K562 (cell line): ENCODE measurements around the gene PRKACA. TPM values are rescaled to one million over a fixed set of nuclear protein-coding genes. Genes with fewer than 3 reads are reported as not detected.

Experiments used
- CC2D1A ChIP-seq: fragments of 450-650 bp; IDR thresholded peaks from 2 replicates; pipeline ENCODE4 v1.6.1; 2017; ENCODE audit warnings: mild to moderate bottlenecking
- KLF16 ChIP-seq: IDR thresholded peaks from 2 replicates; pipeline ENCODE4 v1.6.1; 2016; ENCODE audit warnings: antibody characterized with exemption
- MEIS2 ChIP-seq: fragments of 450-650 bp; IDR thresholded peaks from 2 replicates; pipeline ENCODE4 v1.6.1; 2014; ENCODE audit warnings: mild to moderate bottlenecking; ENCODE audit not compliant: partially characterized antibody
- MYC ChIP-seq, 2 experiments: fragments of 250-450 bp in 1 of 2; sonication (Bioruptor Pico) in 1 of 2; IDR thresholded peaks; 2 replicates each; pipeline versions ENCODE4 v1.5.1 to v1.6.1; 2012 to 2021; ENCODE audit warnings: low read depth in 2 of 2, borderline replicate concordance in 1 of 2, improper control_type of control experiment in 1 of 2, low read length in 1 of 2, mild to moderate bottlenecking in 1 of 2, moderate library complexity in 1 of 2
- NFRKB ChIP-seq: fragments of 450-650 bp; IDR thresholded peaks from 2 replicates; pipeline ENCODE4 v1.6.1; 2016; ENCODE audit warnings: low read depth
- PYGO2 ChIP-seq: fragments of 450-650 bp; IDR thresholded peaks from 2 replicates; pipeline ENCODE4 v1.6.1; 2016; ENCODE audit warnings: mild to moderate bottlenecking, missing genetic modification characterization, moderate library complexity, missing compliant biosample characterization
- RFX5 ChIP-seq: IDR thresholded peaks from 2 replicates; pipeline ENCODE4 v1.6.1; 2011; ENCODE audit warnings: low read depth, mild to moderate bottlenecking, improper control_type of control experiment, low read length
- SAP30 ChIP-seq: fragments of 200-600 bp; sonication (generic); IDR thresholded peaks from 2 replicates; pipeline ENCODE4 v1.6.1; 2012; ENCODE audit warnings: borderline replicate concordance, low read depth, mild to moderate bottlenecking, moderate library complexity, low read length, control low read depth, inconsistent platforms; ENCODE audit not compliant: insufficient read depth, poor library complexity, severe bottlenecking
- TBL1XR1 ChIP-seq, 2 experiments: IDR thresholded peaks; 2 replicates each; pipeline ENCODE4 v1.6.1; 2012; ENCODE audit warnings: improper control_type of control experiment in 2 of 2, low read length in 2 of 2, mild to moderate bottlenecking in 1 of 2
- polyA plus RNA-seq, 8 experiments: library from polyadenylated mRNA; depleted of rRNA in 4 of 8; stranded (reverse) in 5 of 8; unstranded in 3 of 8; fragments of >200 nt; fragmentation: Nextera tagmentation in 2 of 8; fragmentation: Illumina TruSeq in 1 of 8; extraction: Ambion mirVana in 2 of 8; extraction: Trizol in 1 of 8; gene quantifications; 2 replicates each; pipeline versions ENCODE4 v1.2.1 to v1.2.3, GENCODE V29; 2011 to 2014; ENCODE audit warnings: inconsistent platforms in 1 of 8, missing spikeins in 1 of 8
- total RNA-seq, 7 experiments: library from RNA; depleted of rRNA in 6 of 7; stranded (reverse); fragments of >200 nt in 6 of 7; fragmentation: Illumina TruSeq in 2 of 7; extraction: Trizol in 2 of 7; gene quantifications; 2 replicates each; pipeline versions ENCODE4 v1.2.1 to v1.2.3, GENCODE V29; 2011 to 2021; ENCODE audit warnings: low replicate concordance in 1 of 7
- TF ChIP-seq, protein P1 (sequence below): fragments of 200-800 bp; sonication (Bioruptor generic); IDR thresholded peaks from 2 replicates; pipeline ENCODE4 v1.6.1; 2016; ENCODE audit warnings: missing genetic modification characterization, missing compliant biosample characterization
- TF ChIP-seq, protein P2 (sequence below): fragments of 250-450 bp; sonication (Bioruptor Pico); IDR thresholded peaks from 2 replicates; pipeline ENCODE4 v1.4.0; 2020
- TF ChIP-seq, protein P3 (sequence below): fragments of 450-650 bp; IDR thresholded peaks from 2 replicates; pipeline ENCODE4 v1.6.1; 2016; ENCODE audit warnings: mild to moderate bottlenecking
- TF ChIP-seq, protein P4 (sequence below): fragments of 250-450 bp; sonication (Bioruptor Pico); IDR thresholded peaks from 2 replicates; pipeline ENCODE4 v1.8.0; 2021; ENCODE audit warnings: borderline replicate concordance, mild to moderate bottlenecking, moderate library complexity; ENCODE audit not compliant: poor library complexity, severe bottlenecking

Gene PRKACA
- total and polyA plus RNA-seq, 9 of the 15 experiments (the other 6 are each of a cell fraction or from before 2014, with no cell fraction given) = 1.2 to 63.1 (median 13.0) TPM

DNA sequence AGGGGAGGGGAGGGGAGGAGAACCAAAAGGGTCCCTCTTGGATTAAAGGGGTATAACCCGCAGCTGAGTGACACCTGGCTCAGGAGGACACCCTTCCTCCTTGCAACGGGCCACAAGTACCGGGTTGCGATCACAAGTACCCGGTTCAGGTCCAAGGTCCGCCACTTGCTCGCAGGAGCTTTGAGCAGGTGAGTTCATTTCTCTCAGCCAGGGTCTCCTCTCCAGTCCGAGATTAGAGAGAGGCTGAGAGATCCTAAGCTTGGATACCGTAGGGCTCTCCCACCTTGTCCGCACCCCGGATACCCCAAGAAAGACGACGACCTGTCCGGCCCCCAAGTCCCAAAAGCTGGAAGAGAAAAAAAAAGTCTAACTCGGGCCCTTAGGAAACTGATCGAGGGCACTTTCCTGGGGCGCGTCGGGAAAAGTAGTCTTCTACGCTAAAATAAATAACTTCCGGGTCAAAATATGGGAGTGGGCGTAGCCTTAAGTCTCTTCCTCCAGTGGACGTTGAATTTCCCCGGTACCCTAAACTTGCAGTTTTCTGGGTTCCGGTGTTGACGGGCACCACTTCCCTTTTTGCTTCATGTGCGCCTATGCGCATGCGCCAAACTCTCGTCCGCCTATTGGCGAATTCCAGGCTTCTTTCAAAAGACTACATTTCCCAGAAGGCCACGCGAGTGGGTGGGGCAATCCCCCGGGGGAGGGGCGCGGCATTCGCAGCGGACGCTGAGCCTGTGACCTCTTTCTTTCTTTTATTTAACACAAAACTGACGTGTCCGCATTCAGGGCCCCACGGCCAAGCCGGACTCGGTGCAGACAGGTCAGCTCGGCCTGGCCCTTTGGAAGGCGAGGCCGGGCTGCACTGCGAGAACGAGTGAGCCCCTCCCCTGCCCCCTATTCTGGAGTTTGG, 36.4 kb downstream of the PRKACA start (continued):
- TF ChIP-seq, protein P1, sequence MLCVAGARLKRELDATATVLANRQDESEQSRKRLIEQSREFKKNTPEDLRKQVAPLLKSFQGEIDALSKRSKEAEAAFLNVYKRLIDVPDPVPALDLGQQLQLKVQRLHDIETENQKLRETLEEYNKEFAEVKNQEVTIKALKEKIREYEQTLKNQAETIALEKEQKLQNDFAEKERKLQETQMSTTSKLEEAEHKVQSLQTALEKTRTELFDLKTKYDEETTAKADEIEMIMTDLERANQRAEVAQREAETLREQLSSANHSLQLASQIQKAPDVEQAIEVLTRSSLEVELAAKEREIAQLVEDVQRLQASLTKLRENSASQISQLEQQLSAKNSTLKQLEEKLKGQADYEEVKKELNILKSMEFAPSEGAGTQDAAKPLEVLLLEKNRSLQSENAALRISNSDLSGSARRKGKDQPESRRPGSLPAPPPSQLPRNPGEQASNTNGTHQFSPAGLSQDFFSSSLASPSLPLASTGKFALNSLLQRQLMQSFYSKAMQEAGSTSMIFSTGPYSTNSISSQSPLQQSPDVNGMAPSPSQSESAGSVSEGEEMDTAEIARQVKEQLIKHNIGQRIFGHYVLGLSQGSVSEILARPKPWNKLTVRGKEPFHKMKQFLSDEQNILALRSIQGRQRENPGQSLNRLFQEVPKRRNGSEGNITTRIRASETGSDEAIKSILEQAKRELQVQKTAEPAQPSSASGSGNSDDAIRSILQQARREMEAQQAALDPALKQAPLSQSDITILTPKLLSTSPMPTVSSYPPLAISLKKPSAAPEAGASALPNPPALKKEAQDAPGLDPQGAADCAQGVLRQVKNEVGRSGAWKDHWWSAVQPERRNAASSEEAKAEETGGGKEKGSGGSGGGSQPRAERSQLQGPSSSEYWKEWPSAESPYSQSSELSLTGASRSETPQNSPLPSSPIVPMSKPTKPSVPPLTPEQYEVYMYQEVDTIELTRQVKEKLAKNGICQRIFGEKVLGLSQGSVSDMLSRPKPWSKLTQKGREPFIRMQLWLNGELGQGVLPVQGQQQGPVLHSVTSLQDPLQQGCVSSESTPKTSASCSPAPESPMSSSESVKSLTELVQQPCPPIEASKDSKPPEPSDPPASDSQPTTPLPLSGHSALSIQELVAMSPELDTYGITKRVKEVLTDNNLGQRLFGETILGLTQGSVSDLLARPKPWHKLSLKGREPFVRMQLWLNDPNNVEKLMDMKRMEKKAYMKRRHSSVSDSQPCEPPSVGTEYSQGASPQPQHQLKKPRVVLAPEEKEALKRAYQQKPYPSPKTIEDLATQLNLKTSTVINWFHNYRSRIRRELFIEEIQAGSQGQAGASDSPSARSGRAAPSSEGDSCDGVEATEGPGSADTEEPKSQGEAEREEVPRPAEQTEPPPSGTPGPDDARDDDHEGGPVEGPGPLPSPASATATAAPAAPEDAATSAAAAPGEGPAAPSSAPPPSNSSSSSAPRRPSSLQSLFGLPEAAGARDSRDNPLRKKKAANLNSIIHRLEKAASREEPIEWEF (CRISPR knock-in tag) = no peak
- TF ChIP-seq CC2D1A (0 out of 2 replicates have a peak, but pooled peaks have one; percentile 27), RFX5 (no peak), PYGO2 (tag) (no peak), SAP30 (no peak), MYC (IDR thresholded peaks at IDR 0.05; ENCODE audit: low read depth, low read length) (peak; percentile 5; the same call in 1 of the 2 replicates), MYC (CRISPR knock-in tag; IDR thresholded peaks at IDR 0.05; ENCODE audit: borderline replicate concordance, low read depth) (0 out of 2 replicates have a peak, but pooled peaks have one; percentile 19), MEIS2 (peak; percentile 90), KLF16 (no peak), NFRKB (no peak), TBL1XR1 (IDR thresholded peaks at IDR 0.05; ENCODE audit: low read length in 2 of 2) (0 out of 4 replicates have a peak, but pooled peaks of 1 of the 2 experiments have one; percentile 13)
- TF ChIP-seq, protein P2, sequence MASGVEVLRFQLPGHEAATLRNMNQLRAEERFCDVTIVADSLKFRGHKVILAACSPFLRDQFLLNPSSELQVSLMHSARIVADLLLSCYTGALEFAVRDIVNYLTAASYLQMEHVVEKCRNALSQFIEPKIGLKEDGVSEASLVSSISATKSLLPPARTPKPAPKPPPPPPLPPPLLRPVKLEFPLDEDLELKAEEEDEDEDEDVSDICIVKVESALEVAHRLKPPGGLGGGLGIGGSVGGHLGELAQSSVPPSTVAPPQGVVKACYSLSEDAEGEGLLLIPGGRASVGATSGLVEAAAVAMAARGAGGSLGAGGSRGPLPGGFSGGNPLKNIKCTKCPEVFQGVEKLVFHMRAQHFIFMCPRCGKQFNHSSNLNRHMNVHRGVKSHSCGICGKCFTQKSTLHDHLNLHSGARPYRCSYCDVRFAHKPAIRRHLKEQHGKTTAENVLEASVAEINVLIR (CRISPR knock-in tag) = 0 out of 2 replicates have a peak, but pooled peaks have one; percentile 24
- TF ChIP-seq, protein P3, sequence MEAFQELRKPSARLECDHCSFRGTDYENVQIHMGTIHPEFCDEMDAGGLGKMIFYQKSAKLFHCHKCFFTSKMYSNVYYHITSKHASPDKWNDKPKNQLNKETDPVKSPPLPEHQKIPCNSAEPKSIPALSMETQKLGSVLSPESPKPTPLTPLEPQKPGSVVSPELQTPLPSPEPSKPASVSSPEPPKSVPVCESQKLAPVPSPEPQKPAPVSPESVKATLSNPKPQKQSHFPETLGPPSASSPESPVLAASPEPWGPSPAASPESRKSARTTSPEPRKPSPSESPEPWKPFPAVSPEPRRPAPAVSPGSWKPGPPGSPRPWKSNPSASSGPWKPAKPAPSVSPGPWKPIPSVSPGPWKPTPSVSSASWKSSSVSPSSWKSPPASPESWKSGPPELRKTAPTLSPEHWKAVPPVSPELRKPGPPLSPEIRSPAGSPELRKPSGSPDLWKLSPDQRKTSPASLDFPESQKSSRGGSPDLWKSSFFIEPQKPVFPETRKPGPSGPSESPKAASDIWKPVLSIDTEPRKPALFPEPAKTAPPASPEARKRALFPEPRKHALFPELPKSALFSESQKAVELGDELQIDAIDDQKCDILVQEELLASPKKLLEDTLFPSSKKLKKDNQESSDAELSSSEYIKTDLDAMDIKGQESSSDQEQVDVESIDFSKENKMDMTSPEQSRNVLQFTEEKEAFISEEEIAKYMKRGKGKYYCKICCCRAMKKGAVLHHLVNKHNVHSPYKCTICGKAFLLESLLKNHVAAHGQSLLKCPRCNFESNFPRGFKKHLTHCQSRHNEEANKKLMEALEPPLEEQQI = no peak
- TF ChIP-seq, protein P4, sequence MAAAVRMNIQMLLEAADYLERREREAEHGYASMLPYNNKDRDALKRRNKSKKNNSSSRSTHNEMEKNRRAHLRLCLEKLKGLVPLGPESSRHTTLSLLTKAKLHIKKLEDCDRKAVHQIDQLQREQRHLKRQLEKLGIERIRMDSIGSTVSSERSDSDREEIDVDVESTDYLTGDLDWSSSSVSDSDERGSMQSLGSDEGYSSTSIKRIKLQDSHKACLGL (CRISPR knock-in tag) = no peak
